NCI-H345 treated with DMSO at 0.1 percent for 48 hours (cell line): ENCODE data around the gene MCM9.

Experiments
- DNase-seq: peaks from one replicate; lab custom pipeline; 2025; ENCODE audit not compliant: unreplicated experiment; lab: John Stamatoyannopoulos, UW

The MCM9 gene

GRCh38 chr6:118804091-118804490 is 130.9 kb downstream of the MCM9 start:
- no peak for DNase-seq

DNA sequence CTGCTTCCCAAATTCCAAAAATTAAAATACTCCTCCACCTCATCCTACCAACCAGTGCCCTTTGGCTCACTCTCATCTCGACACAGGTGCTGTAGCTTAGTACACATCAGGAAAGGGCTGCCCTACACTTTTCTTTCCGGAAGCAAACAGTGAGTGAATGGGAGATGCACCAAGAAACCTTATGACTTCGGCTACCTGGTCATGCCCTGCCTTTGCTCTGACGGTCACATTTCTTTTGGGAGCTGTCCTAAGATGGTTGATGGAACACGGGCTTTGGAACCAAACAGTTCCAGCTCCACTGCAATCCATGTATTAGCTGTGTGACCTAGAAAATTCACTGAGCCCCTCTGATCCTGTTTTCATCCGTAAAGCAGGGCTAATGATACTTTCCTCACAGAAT is 133.7 kb downstream of the MCM9 start:
- DNase-seq = no peak

DNA sequence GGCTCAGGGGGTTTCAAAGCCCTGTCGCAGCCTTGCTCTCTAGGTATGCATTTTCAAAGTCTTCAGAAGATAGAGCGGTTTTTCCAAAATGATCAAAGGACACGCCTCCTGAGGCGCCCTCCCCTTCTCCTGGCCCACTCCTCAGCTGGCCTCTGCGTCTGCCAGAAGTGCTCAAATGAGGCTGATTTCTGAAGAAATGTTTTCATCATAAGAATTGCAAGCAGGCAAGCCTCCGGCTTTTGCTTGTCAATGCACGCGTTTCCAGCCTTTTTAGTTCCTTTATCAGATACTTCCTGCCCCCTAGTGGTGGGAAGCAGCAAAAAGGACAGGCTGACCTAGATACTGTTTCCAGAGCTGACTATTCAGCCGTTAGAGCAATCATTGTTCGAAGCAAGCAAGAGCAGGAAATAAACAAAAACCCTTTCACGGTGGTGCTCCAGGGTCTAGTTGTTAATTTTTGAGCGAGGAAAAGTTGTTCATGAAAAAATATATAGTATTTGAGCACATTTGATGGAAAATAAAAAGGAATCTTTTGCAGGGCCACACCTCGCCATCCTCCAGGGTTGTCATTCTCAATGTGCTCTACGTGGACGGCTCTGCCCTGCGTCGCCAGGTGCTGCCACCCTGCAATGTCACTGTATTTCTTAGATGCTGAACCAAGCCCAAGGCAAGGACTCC is 134.4 kb downstream of the MCM9 start:
- peak; percentile 85 for DNase-seq

DNA sequence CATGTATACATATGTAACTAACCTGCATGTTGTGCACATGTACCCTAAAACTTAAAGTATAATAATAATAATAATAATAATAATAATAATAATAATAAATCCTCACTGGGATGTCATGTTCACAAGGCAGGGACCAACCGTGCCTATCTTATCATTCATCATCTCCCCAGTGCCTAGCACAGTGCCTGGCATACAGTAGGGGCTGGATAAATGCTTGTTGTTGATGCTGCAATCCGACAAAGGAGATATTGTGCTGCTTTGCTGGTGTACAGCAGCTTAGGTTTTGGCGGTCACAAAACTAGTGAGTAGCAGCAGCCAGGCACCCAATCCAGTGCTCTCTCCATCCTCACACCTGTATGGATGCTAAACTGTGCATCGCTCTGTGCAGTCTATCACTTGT is 135.1 kb downstream of the MCM9 start:
- no peak for DNase-seq

GRCh38 chr6:118796548-118796947 is 138.4 kb downstream of the MCM9 start:
- DNase-seq = peak; percentile 6

- no peak for DNase-seq
Observed at GRCh38 chr6:118791499-118791898, 143.5 kb downstream of the MCM9 start.

DNA sequence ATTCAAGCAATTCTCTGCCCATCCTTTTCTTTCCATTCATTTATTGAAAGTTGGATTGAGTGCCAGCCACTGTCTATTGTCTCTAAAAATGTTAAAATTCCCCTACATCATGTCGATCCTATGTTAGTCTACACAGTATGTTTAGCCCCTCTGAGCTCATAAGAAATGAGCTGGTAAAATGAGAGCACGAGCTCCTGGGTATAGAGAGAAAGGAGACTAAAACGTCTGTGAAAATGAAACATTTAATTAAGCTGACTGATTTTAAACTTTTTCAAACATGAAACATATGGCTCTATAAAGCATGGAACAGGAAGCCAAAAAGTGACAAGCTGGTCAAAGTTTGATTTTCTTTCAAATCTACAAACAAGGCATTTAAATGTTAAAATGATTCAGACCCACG is 145.0 kb downstream of the MCM9 start:
- no peak for DNase-seq

- no peak for DNase-seq
Observed at GRCh38 chr6:118789419-118789818, 145.5 kb downstream of the MCM9 start.

DNA sequence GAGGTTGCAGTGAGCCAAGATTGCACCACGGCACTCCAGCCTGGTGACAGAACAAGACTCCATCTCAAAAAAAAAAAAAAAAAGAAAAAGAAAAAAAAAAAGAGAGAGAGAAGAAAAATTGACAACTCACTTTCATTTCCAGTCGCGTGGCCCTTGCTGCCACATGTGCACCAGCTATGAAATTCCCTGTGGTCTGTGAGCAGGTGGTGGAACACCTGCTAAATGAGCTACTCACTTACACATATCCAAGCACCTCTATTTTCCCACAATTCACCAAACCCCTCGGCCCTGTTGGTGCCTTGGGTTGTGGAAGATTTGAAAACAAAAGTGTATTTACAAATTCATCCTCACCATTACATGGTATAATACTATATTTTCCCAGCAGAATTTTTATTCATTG is 146.3 kb downstream of the MCM9 start:
- DNase-seq = no peak

DNA sequence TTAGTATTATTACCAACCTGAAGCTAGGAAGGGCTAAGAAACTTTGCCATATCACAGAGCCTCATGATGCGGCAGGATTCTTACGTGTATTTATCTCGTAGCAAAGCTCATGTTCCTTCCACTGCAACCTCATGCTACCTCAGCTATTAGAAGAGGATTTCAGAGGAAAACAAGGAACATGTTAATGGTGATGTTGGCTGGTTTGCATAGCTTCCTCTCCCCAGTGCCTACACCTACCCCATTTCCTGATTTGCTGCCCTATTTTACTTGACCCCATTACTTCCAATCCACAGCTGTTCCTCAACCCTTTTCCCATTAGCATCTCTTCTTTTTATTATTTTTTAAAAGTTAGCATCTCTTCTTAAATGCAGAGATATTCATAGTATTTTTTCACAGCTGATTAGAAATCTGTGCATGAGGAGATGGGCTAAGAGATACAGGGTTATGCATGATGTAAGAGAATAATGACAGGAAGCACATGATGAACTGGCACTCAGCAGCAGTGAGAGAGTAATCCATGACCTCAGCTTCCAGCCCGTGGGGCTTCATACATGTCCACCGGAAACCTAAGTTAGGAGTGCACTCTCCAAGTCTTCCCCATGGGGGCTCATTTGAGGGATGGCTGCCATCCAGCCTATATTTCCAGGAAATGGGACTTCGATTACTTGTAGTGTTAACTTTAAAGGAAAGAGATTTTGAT is 147.1 kb downstream of the MCM9 start:
- DNase-seq = no peak

DNA sequence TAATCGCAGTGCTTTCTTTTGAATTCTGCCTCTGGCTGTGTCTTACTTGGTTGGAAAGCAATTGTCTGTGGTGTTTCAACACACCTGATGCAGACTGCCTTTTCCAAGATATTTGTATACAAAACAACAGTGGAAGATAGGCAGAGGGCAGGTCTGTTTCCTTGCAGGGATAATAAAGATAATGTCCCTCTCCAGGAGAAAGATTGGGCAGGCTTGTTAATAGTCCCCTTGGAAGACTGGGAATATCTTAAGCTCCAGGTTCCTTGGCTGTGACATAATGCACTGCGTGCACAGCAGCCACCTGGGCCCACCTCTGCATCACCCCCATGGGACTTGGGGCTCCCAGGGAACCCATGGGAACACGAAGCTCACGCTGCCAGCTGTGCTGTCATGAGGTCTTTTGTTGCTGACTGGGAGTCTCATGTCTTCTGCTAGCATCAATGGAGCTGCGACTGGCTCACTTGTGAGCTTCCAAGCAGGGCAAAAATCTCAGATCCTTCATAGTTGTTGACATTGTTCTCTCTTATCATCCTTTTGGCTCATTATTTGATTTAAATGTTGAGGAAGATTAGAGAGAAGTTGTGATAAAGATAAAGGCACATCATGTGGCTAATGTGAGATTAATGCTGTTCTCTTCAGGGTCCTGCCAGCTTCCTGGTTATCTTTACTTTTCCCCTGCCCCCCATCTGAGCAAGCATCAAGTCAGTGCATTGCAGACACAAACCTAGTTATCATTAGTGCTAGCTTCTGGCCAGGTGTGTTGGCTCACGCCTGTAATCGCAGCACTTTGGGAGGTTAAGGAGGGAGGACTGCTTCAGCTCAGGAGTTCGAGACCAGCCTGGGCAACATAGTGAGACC is 148.1 kb downstream of the MCM9 start:
- no peak for DNase-seq

DNA sequence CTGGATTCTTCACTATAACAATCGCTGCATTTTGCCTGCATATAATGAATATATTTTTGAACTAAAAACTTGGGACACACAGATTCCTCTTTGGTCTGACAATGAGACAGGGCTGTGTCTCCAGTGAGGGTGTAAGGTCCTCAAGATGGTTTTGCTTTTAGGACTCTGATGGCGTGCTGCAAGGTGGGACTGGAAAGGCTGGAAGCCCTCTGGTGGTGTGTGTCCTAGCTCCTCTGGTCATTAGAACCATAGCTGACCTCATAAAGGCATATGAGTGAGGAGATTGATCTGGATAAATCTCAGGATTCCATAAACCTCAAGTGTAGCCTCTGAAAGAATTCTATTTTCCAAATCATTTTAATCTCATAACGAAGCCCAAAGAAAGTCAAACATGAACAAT is 149.4 kb downstream of the MCM9 start:
- DNase-seq = no peak

GRCh38 chr6:118784641-118785164 is 150.3 kb downstream of the MCM9 start:
- no peak for DNase-seq

DNA sequence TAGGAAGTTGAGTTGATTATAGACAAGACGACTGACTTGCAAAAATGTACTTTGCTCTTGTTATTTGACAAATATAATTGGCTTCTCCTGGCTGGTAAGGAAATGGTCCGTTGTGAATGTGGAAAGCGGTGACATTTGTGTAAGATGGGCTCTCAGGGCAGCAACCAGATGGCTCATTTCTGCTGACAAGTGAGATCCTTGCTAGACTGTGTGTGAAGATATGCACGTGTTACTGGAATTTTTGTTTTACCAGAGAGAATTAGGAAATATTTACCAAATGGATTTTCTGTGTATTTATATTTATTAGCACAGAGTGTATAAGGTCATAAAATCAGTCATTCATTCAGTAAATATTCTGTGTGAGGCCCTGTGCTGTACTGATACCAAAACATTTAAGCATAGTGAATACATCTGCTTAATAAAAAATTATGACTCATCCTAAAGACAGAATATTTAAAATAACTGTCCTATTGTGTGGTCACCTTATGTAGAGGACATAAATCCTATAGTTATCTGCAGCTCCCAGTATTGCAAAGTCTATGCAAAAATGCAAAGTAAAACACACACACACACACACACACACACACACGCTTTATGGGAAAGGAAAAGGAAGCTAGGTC is 150.9 kb downstream of the MCM9 start:
- no peak for DNase-seq

GRCh38 chr6:118782651-118783050 is 152.3 kb downstream of the MCM9 start:
- DNase-seq = no peak

- no peak for DNase-seq
Observed at GRCh38 chr6:118781897-118782296, 153.1 kb downstream of the MCM9 start.

- DNase-seq = no peak
Observed at GRCh38 chr6:118780668-118781067, 154.3 kb downstream of the MCM9 start.

DNA sequence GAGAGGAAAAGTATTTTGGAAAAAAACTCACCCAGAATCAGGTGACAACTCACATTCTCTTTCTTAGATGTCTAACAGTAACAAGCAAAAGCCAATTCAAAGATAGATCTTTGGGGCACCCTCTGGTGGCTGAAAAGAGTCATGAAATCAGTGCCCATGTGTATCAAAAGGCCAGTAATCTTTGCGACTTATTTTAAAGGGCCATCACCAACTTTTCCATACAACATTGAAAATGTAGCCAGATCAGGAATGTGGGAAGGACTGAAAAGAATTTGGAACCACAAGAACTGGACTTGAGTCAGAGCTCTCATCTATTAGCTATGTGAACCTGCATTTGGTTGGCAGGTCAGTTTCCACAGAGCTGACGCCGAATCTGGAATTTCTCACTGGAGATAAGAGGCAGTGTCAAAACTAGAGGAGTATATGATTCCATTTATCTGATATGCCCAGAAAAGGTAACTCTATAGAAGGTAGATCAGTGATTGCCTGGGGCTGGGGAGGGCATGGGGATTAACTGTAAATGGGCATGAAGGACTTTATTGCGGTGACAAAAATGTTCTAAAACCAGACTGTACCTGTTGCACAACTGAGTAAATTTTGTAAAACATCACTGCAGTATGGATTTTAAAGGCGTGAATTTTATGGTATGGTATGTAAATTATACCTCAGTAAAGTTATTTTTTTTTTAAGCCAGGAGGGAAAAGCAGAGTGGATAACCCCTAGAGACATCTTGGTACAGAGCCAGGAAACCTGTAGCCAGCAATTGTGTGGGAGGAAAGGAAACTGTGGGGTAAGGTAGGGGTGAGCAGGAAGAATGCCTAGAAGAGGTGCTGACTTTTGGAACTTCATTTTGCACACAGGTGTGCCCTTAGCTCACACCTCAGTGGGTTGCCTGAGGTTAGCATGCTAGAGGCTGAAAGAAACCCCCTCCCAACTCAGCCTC is 158.1 kb downstream of the MCM9 start:
- DNase-seq = peak; percentile 76

DNA sequence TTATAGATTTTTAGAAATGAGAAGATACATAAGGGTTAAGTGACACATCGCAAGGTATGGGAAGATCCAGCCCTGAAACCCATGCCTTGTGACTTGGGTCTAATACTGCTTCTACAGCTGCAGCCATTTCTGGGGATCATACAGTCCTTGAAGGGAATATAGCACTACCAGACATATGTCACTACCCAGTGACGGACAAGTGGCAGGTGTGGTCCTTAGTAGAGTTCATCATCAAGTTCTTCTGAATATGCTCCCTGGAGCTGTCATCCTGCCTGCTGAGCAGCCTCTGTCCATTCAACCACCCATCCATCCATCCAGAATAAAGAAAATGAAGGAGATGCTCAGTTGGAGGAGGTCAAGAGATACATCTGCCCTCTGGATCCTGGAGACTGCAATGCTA is 159.6 kb downstream of the MCM9 start:
- DNase-seq = no peak

DNA sequence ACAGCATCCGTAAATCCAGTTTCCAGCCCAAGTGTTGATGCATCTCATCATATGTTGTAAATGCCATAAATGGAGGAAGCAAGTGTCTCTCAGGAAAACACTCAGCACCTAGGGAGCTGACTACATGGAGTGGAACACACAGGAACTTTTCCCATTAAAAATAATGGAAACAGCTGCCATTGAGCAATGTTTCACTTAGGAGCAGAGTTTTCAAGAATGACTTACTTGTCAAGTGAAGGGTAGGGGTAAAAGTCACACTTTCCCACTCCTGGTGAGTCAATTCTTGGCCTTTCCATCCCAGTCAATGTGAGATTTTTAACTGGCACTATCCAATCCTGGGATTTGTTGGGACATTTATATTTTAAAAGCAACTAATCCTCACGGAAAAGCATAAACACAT is 160.4 kb downstream of the MCM9 start:
- DNase-seq = no peak
